Activated T-helper 17 cell treated with anti-CD3 and anti-CD28 coated beads, Interleukin-2, amount 50 U/mL, for 72 hours (primary cell): ENCODE results near the gene SIDT1. TPM values are rescaled to one million over a fixed set of nuclear protein-coding genes. Genes with fewer than 3 reads are reported as not detected.
A peak's percentile ranks its signal among the peaks of the same experiment; 100 is the strongest.

ENCODE experiments used
- ATAC-seq: fragments of 150-1000 bp; cut with Tn5 transposase; replicated peaks from 2 replicates; pipeline ENCODE4 v1.10.0; 2021; ENCODE audit warnings: mild to moderate bottlenecking, moderate library complexity
- H3K27ac Mint-ChIP-seq: one replicate; pipeline ENCODE4 v1.8.0; 2022; ENCODE audit warnings: mixed read lengths
- H3K27me3 Mint-ChIP-seq: one replicate; pipeline ENCODE4 v1.8.0; 2022; ENCODE audit warnings: mixed read lengths
- H3K36me3 Mint-ChIP-seq: one replicate; pipeline ENCODE4 v1.8.0; 2022; ENCODE audit warnings: low read depth, mild to moderate bottlenecking, mixed read lengths
- H3K4me1 Mint-ChIP-seq: one replicate; pipeline ENCODE4 v1.8.0; 2022; ENCODE audit warnings: mixed read lengths
- H3K4me3 Mint-ChIP-seq: one replicate; pipeline ENCODE4 v1.8.0; 2022; ENCODE audit warnings: mild to moderate bottlenecking, mixed read lengths
- H3K9me3 Mint-ChIP-seq: one replicate; pipeline ENCODE4 v1.8.0; 2022; ENCODE audit warnings: mixed read lengths
- total RNA-seq, 2 donors: library from RNA; stranded (reverse); gene quantifications; one replicate each; pipeline ENCODE4 v1.2.3, GENCODE V29; 2022

Gene SIDT1
- total RNA-seq, 2 donors from 2014 or later, result 17.0 to 20.8 TPM

DNA sequence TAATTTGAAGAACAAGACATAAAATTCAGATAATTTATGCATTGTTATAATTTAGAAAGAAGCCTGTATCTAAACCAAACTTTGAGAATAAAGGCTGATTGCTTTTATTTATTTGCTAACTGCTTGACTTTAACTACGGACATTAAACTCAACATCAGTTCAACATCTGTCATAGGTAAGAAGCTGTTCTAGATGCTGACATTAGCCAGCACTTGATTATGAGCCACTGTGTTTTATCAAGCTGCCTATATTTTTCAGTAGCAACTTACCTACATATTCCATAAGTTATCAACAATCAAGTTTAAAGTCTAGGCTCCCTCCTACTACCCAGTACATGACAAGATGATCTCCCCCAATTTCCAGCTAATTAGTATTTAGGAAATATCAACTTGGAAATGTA lies 122.0 kb downstream of the SIDT1 start:
- peaks cover 24% of the 10 kb centered on the region for H3K36me3 Mint-ChIP-seq
- H3K27ac Mint-ChIP-seq, result no peak overlapping the region
- no peaks in the 10 kb centered on the region for H3K27me3 Mint-ChIP-seq
- H3K4me1 Mint-ChIP-seq, result peaks cover 4% of the 10 kb centered on the region
- H3K9me3 Mint-ChIP-seq, result no peaks in the 10 kb centered on the region
- no peak overlapping the region for H3K4me3 Mint-ChIP-seq
- no peak for ATAC-seq

DNA sequence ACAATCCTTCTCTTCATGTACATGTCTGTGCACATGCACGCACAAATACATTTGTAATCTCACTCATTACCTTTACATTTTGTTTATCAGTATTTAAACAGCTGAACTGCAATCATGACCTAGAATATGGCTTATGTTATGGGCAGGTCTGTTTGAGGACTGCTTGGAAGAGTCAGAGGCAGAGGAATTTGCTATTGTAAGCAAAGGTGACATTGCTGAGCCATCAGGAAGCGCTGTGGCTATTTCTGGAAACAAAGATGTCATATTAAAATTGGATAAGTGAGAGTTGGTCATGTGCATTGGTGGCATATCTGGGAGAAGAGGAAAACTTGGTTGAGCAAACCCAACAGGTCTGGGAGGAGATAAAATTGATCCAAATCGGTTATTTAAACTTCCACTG lies 122.5 kb downstream of the SIDT1 start:
- Mint-ChIP-seq H3K9me3 (no peaks in the 10 kb centered on the region), H3K4me1 (peaks cover 4% of the 10 kb centered on the region), H3K27me3 (no peaks in the 10 kb centered on the region), H3K4me3 (no peak overlapping the region), H3K27ac (no peak overlapping the region), H3K36me3 (peaks cover 29% of the 10 kb centered on the region)
- no peak for ATAC-seq

DNA sequence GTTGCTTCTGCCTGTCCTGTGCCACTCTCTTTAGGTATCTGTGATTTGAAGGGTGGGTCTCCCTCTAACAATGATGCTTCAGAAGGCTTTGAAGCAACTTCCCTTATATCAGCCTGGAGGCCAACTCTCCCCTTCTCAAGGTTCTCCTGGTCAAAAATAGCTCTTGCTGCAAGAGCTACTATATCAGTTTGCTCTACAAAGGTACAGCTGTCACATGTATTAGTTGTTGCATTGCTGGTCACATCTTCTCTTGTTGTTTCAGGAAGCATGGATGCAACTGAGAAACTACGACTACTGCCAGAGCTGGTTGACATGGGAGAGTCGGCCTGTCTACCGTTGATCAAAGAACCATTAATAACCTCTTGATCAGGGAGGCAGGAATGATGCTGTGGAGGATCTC lies 125.8 kb downstream of the SIDT1 start:
- no peak overlapping the region for H3K4me3 Mint-ChIP-seq
- peaks cover 53% of the 10 kb centered on the region for H3K36me3 Mint-ChIP-seq
- H3K9me3 Mint-ChIP-seq, result no peaks in the 10 kb centered on the region

DNA sequence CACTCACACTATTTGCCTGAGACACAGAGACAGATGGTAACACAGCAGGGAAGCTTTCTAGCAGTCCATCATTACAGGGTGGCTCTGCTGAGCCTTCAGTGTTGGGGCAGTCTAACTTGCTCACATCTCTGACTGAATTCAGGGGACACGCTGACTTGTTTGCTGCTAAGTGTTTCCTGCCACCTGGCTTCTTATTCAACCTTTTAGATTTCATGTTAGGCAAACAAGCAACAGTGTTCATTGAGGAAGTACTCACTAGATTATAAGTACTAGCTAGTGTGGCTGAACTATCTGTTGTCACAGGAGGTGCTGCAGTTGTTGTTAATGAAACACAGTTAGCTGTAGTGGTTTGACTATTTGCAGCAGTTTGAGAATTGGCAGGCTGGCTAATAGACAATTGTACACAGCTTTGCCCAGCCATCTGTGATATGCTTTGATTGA lies 126.8 kb downstream of the SIDT1 start:
- Mint-ChIP-seq H3K27me3 (no peaks in the 10 kb centered on the region), H3K36me3 (peaks cover 63% of the 10 kb centered on the region), H3K9me3 (no peaks in the 10 kb centered on the region), H3K4me3 (no peak overlapping the region), H3K27ac (no peak overlapping the region), H3K4me1 (no peaks in the 10 kb centered on the region)
- no peak for ATAC-seq

More for the DNA sequence above, 125.8 kb downstream of the SIDT1 start:
- ATAC-seq, result no peak
- Mint-ChIP-seq H3K27ac (no peak overlapping the region), H3K27me3 (no peaks in the 10 kb centered on the region), H3K4me1 (no peaks in the 10 kb centered on the region)

DNA sequence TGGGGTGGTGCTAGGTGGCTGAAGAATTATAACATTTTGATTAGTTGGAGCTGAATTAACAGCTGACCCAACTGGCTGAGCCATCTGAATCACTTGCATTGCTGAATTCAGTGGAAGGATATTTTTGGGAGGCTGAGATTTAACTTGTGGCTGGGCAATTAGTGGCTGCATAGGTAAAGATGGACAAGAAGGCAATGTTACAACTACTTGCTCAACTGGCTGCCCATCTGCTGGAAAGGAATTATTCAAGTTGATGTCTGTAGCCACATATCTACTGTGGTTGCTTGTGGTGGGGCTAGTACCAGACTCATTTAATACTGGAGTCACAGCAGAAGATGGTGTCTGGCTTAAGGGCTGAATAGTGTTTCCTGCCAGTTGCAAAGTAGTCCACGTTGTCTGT lies 127.6 kb downstream of the SIDT1 start:
- H3K9me3 Mint-ChIP-seq, result no peaks in the 10 kb centered on the region
- no peak overlapping the region for H3K4me3 Mint-ChIP-seq
- no peaks in the 10 kb centered on the region for H3K27me3 Mint-ChIP-seq
- ATAC-seq, result no peak
- peaks cover 72% of the 10 kb centered on the region for H3K36me3 Mint-ChIP-seq
- no peaks in the 10 kb centered on the region for H3K4me1 Mint-ChIP-seq
- H3K27ac Mint-ChIP-seq, result no peak overlapping the region

DNA sequence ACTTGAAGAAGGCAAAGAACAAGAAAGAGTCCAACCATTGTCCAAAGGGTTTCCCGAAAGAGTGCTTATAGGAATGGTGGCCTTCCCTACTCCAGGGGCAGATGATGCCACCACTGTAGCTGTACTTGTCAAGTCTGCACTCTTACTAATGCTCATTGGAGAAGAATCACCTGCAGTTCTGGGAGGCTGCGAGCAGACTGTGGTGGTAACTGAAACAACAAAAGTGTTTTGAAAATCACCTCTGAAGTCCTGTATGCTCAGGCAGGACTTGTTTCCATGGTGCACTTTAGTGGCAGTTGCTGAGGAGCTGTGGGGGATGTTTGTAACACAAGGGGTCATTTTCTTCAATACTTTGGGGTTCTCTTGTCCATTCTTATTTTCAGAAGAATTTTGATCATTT lies 128.1 kb downstream of the SIDT1 start:
- no peaks in the 10 kb centered on the region for H3K4me1 Mint-ChIP-seq
- H3K27ac Mint-ChIP-seq, result no peak overlapping the region
- H3K4me3 Mint-ChIP-seq, result no peak overlapping the region
- peaks cover 75% of the 10 kb centered on the region for H3K36me3 Mint-ChIP-seq
- no peaks in the 10 kb centered on the region for H3K27me3 Mint-ChIP-seq
- no peak for ATAC-seq
- H3K9me3 Mint-ChIP-seq, result no peaks in the 10 kb centered on the region

DNA sequence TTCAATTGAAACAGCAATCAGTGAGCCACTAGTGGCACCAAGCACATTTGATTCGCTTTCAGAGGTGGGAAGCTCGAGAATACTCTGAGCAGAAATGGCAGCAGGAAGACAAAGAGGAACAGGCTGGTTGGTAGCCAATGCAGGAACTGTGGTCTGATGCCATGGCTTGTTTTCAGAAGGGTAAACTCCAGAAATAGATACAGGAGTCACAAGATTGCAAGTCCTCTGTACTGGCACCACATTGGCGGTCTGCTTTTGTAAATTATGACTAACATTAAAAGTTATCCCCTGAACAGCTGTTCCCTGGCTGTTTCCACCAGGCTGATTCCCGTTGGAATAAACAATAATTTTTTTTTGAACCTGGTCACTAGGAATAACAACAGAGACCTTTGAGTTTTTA lies 128.5 kb downstream of the SIDT1 start:
- H3K9me3 Mint-ChIP-seq, result no peaks in the 10 kb centered on the region
- H3K4me1 Mint-ChIP-seq, result no peaks in the 10 kb centered on the region
- H3K36me3 Mint-ChIP-seq, result peaks cover 75% of the 10 kb centered on the region
- no peak overlapping the region for H3K27ac Mint-ChIP-seq
- no peaks in the 10 kb centered on the region for H3K27me3 Mint-ChIP-seq
- H3K4me3 Mint-ChIP-seq, result no peak overlapping the region
- ATAC-seq, result no peak

DNA sequence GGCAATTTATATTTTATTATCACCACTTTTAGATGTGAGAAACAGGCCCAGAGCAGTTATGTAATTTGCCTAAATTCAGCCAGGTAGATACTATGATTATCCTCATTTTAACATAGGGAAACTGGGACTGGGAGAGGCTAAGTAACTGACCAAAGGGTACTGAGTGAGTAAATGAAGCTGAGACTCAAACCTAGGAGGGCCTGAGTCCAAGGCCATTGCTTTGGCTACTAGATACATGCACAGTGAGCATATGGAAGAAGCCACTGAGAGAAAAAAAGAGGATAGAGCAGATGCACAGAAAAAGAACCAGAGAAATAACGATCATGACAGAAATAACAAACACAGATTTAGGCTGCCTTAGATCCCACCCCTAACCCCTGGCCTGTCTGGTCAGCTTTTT lies 130.5 kb downstream of the SIDT1 start:
- H3K4me1 Mint-ChIP-seq, result peaks cover 4% of the 10 kb centered on the region
- H3K36me3 Mint-ChIP-seq, result peaks cover 79% of the 10 kb centered on the region
- no peak overlapping the region for H3K4me3 Mint-ChIP-seq
- H3K27ac Mint-ChIP-seq, result no peak overlapping the region
- no peak for ATAC-seq
- H3K9me3 Mint-ChIP-seq, result no peaks in the 10 kb centered on the region
- H3K27me3 Mint-ChIP-seq, result no peaks in the 10 kb centered on the region

DNA sequence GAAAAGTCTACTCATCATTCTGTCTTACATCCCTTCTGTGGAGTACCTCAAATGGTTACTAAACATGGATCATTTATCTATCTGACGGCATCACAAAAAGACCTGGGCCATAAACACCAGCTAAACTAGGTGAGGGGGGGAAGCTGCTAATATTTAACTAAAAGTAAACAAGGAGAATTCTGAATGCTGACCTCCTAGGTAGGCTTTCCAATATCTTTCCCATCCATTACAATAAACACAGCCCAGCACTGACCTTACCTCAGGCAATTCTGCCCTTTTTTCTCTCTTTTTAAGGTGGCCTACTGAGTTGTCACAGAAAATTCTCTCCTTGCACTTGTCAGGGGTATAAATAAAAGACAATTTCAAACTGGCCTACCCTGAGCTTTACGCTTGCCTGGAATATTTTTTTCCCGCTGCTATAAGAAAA lies 131.0 kb downstream of the SIDT1 start:
- Mint-ChIP-seq H3K4me1 (peaks cover 6% of the 10 kb centered on the region), H3K4me3 (no peak overlapping the region), H3K27me3 (no peaks in the 10 kb centered on the region), H3K27ac (no peak overlapping the region), H3K9me3 (no peaks in the 10 kb centered on the region), H3K36me3 (peaks cover 77% of the 10 kb centered on the region)
- no peak for ATAC-seq

DNA sequence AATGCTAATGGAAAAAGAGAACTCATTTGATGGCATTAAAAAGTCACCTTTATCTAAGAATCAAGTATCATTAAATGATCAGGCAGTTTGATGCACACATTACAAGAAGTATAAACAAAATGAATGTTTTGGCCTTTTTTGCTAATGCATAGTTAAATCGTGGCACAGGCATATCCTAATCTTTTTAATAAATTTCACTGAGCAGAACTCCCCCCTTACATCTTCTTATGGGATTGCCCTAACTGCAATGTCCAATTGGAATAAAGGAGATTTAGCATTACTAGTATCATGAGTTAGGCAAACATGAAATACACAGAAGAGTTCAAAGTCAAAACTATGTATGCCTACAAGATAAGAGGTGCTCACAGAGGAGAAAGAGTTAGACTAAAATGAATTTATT lies 131.4 kb downstream of the SIDT1 start:
- Mint-ChIP-seq H3K4me3 (no peak overlapping the region), H3K27ac (no peak overlapping the region), H3K9me3 (no peaks in the 10 kb centered on the region), H3K27me3 (no peaks in the 10 kb centered on the region), H3K4me1 (peaks cover 8% of the 10 kb centered on the region), H3K36me3 (peaks cover 77% of the 10 kb centered on the region)
- no peak for ATAC-seq

DNA sequence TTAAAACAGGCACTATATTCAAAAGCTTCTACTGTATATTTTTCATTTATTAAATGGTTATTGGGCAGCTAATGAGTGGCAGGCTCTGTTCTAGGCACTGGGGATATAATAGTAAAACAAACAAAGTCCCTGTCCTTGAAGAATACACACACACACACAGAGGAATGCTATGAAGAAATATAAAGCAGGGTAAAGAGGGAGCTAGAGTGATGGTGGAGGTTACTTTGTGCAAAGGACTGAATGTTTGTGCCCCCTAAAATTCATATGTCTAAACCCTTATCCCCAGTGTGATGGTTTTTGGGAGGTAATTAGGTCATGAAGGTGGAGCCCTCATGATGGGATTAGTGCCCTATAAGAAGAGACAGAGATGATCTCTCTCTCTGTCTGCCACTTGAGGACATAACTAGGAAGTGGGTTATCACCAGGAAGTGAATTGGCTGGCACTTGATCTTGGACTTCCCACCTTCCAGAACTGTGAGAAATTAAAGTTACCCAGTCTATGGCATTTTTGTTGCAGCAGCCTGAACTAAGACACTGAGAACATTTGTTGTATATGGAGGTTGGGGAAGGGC lies 132.3 kb downstream of the SIDT1 start:
- no peak overlapping the region for H3K27ac Mint-ChIP-seq
- no peaks in the 10 kb centered on the region for H3K27me3 Mint-ChIP-seq
- ATAC-seq, result no peak
- peaks cover 77% of the 10 kb centered on the region for H3K36me3 Mint-ChIP-seq
- H3K9me3 Mint-ChIP-seq, result no peaks in the 10 kb centered on the region
- no peak overlapping the region for H3K4me3 Mint-ChIP-seq
- peaks cover 8% of the 10 kb centered on the region for H3K4me1 Mint-ChIP-seq

DNA sequence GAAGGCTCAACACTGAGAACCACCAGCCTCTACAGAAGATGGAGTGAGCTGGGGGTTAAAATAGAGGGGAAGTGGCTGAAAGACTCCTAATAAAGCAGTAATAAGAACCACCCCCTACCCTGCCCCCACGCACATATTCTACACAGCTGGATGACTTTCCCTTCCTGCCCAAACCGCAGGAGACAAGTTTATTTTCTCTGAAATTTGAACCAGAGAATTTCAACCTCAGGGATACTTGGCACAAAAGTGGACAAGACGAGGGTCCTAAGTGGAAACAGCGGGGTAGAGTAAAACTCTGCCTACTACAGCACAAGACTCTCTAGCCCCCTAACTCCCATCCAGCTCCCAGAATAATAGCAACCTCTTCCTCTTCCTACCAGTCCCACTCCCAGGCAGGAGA lies 135.7 kb downstream of the SIDT1 start:
- Mint-ChIP-seq H3K9me3 (no peaks in the 10 kb centered on the region), H3K36me3 (peaks cover 69% of the 10 kb centered on the region), H3K4me3 (no peak overlapping the region), H3K27ac (peak overlapping the region; percentile 9), H3K4me1 (peaks cover 8% of the 10 kb centered on the region), H3K27me3 (no peaks in the 10 kb centered on the region)
- ATAC-seq, result no peak

DNA sequence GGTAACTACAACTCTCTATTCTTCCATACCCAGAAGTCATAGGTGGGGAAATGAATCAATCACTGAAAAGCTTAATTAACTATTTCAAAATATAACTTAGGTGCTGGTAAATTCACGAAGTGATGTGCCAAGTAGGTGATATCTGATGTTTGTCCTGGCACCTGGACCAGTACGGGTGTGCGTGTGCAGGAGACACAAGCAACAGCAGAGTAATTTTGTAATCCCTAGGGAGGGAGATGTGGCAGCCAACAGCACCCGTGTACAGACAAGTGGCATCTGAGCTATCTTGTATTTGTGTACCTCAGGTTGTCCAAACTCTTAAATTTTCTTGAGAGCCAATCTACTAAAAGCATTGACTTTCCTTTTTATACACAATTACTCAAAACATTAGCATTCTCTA lies 141.2 kb downstream of the SIDT1 start:
- Mint-ChIP-seq H3K36me3 (peaks cover 80% of the 10 kb centered on the region), H3K9me3 (no peaks in the 10 kb centered on the region), H3K4me3 (no peak overlapping the region), H3K27ac (no peak overlapping the region), H3K4me1 (peaks cover 6% of the 10 kb centered on the region), H3K27me3 (no peaks in the 10 kb centered on the region)
- ATAC-seq, result no peak

DNA sequence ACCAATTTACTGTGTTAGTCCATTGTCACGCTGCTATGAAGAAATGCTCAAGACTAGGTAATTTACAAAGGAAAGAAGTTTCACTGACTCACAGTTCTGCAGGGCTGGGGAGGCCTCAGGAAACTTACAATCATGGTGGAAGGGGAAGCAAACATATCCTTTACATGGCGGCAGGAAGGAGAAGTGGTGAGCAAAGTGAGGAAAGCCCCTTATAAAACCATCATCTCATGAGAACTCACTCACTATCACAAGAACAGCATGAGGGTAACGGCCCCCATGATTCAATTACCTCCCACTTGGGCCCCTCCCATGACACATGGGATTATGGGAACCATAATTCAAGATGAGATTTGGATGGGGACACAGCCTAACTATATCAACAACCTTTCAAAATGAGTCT lies 143.9 kb downstream of the SIDT1 start:
- H3K9me3 Mint-ChIP-seq, result no peaks in the 10 kb centered on the region
- H3K36me3 Mint-ChIP-seq, result peaks cover 62% of the 10 kb centered on the region

DNA sequence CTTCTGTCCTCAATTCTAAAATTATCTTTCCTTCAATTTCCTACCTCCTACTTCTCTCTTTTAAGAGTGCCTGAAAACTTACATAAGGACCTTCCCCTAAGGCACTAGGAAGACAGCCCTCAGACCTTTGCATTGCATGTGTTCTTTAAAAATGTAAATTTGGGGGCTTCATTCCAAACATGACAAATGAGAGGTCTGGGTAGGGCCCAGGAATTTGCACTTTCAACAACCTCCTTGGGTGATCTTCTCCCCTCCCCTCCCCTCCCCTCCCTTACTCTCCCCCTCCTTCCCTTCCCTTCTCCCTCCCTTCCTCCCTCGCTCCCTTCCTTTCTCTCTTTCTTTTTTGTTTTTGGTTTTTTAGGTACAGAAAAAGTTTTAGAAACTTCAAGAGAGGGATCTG lies 145.4 kb downstream of the SIDT1 start:
- H3K4me1 Mint-ChIP-seq, result peaks cover 6% of the 10 kb centered on the region
- ATAC-seq, result no peak
- peaks cover 48% of the 10 kb centered on the region for H3K36me3 Mint-ChIP-seq
- H3K27me3 Mint-ChIP-seq, result no peaks in the 10 kb centered on the region
- no peak overlapping the region for H3K4me3 Mint-ChIP-seq
- H3K27ac Mint-ChIP-seq, result no peak overlapping the region
- no peaks in the 10 kb centered on the region for H3K9me3 Mint-ChIP-seq

More for the DNA sequence above, 143.9 kb downstream of the SIDT1 start:
- no peaks in the 10 kb centered on the region for H3K27me3 Mint-ChIP-seq
- ATAC-seq, result no peak
- peak overlapping the region; percentile 1 for H3K27ac Mint-ChIP-seq
- H3K4me3 Mint-ChIP-seq, result no peak overlapping the region
- H3K4me1 Mint-ChIP-seq, result peaks cover 6% of the 10 kb centered on the region

DNA sequence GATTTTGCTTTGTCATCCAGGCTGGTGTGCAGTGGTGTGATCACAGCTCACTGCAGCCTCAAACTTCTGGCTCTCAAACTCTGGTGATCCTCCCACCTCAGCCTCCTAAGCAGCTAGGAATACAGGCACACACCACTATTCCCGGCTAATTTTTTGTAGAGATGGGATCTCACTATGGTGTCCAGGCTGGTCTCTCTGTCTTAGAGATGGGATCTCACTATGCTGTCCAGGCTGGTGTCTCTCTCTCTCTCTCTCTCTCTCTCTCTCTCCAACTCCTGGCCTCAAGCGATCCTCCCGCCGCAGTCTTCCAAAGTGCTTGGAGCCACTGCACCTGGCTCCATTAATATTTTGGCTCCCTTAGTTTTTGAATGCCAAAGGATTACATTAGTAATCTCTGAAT lies 146.4 kb downstream of the SIDT1 start:
- no peaks in the 10 kb centered on the region for H3K27me3 Mint-ChIP-seq
- peaks cover 6% of the 10 kb centered on the region for H3K4me1 Mint-ChIP-seq
- no peaks in the 10 kb centered on the region for H3K9me3 Mint-ChIP-seq
- H3K4me3 Mint-ChIP-seq, result no peak overlapping the region
- H3K27ac Mint-ChIP-seq, result no peak overlapping the region
- no peak for ATAC-seq
- H3K36me3 Mint-ChIP-seq, result peaks cover 39% of the 10 kb centered on the region
